Uterus (tissue), 4 donors: ENCODE measurements around the gene CACNA1C. TPM values are rescaled to one million over a fixed set of nuclear protein-coding genes. Genes with fewer than 3 reads are reported as not detected.

Experiments
- DNase-seq, 2 donors: peaks; one replicate each; pipeline ENCODE4 v3.0.0-alpha.2; 2019 to 2020
- H3K27ac ChIP-seq, 2 donors: fragments of 200-600 bp; sonication (generic); 1 replicate in 1 of 2; 2 replicates in 1 of 2; pipeline ENCODE4 v1.5.1; 2016 to 2018
- H3K27me3 ChIP-seq, 2 donors: fragments of 200-600 bp; sonication (generic); one replicate each; pipeline ENCODE4 v1.5.1; 2018 to 2019; ENCODE audit warnings: control low read depth in 1 of 2
- H3K36me3 ChIP-seq, 2 donors: fragments of 200-600 bp; sonication (generic); one replicate each; pipeline ENCODE4 v1.5.1; 2019; ENCODE audit warnings: control low read depth in 1 of 2
- H3K4me1 ChIP-seq, 2 donors: fragments of 200-600 bp; sonication (generic); one replicate each; pipeline ENCODE4 v1.5.1; 2018 to 2019; ENCODE audit warnings: control low read depth in 1 of 2
- H3K4me3 ChIP-seq, 2 donors: fragments of 200-600 bp; sonication (generic); 1 replicate in 1 of 2; 2 replicates in 1 of 2; pipeline ENCODE4 v1.5.1; 2018 to 2019; ENCODE audit warnings: mild to moderate bottlenecking in 1 of 2
- H3K9me3 ChIP-seq, 2 donors: fragments of 200-600 bp; sonication (generic); one replicate each; pipeline ENCODE4 v1.5.1; 2019; ENCODE audit warnings: control low read depth in 1 of 2
- POLR2A ChIP-seq, 2 donors: fragments of 450-650 bp; IDR thresholded peaks; one replicate each; pipeline ENCODE4 v1.6.1; 2016; ENCODE audit warnings: antibody characterized with exemption in 2 of 2, mild to moderate bottlenecking in 1 of 2, moderate library complexity in 1 of 2
- intact Hi-C: fragments of 100-400 bp; cut with DNase I; formaldehyde crosslinking; loops from one replicate; pipeline ENCODE4 v1.15.1; 2023; ENCODE audit warnings: low total_unique reads
- total RNA-seq, 4 donors: library from RNA; depleted of rRNA in 3 of 4; stranded (reverse); fragments of >200 nt in 3 of 4; gene quantifications; one replicate each; pipeline versions ENCODE4 v1.1.0 to v1.2.4, GENCODE V29; 2014 to 2023
- TF ChIP-seq, protein P1 (sequence below), 4 experiments: fragments of 200-600 bp in 2 of 4; fragments of 450-650 bp in 2 of 4; sonication (generic) in 2 of 4; IDR thresholded peaks; one replicate each; pipeline ENCODE4 v1.5.1; 2016 to 2019; ENCODE audit warnings: antibody characterized with exemption in 4 of 4, mild to moderate bottlenecking in 2 of 4, moderate library complexity in 1 of 4
- donor health status: DM: yes; HTN: yes; CAD: no.

The CACNA1C gene
- total RNA-seq, 4 donors from 2014 or later = 15.9 to 121 (median 32.1) TPM

DNA sequence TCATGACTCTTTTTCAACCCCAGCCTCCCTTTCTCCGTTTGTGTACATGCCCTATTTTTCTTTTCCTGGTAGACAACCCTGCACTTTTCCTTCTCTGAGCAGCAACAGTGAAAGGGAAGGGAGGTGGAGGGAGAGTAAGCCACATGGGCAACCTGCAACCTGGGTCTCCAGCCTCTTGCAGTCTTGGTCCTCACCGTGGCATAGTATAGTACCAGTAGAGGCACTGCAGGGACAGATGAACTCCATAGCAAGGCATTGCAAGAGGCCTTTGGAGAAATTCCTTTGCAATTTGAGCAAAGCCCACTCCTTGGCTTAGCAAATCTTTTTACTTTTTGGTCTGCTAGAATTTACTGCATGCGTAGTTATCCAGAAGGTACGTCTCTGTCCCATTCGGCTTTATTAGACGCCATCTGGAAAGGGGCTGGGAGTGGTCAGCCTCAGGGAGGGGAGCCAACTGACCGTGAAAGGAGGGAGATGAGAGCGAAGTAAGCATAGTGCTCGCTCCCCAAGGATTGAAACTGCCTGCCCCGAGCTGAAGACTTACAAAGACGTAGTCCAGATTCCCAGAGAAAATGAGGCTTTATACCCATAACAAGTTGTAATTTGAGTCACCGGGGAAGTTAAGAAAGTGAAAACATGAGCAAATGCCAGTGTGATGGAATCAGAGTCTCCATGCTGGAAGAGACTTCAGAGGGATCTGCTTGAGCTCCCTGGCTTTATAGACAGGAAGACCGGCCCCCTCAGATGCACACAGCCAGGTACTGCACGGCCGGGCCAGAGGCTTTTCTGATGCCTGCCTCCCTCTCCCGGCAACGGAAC lies 332.0 kb downstream of the CACNA1C start:
- H3K36me3 ChIP-seq = no peaks in the 10 kb centered on the region
- no peaks in the 10 kb centered on the region for H3K27me3 ChIP-seq
- TF ChIP-seq, protein P1, sequence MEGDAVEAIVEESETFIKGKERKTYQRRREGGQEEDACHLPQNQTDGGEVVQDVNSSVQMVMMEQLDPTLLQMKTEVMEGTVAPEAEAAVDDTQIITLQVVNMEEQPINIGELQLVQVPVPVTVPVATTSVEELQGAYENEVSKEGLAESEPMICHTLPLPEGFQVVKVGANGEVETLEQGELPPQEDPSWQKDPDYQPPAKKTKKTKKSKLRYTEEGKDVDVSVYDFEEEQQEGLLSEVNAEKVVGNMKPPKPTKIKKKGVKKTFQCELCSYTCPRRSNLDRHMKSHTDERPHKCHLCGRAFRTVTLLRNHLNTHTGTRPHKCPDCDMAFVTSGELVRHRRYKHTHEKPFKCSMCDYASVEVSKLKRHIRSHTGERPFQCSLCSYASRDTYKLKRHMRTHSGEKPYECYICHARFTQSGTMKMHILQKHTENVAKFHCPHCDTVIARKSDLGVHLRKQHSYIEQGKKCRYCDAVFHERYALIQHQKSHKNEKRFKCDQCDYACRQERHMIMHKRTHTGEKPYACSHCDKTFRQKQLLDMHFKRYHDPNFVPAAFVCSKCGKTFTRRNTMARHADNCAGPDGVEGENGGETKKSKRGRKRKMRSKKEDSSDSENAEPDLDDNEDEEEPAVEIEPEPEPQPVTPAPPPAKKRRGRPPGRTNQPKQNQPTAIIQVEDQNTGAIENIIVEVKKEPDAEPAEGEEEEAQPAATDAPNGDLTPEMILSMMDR (IDR thresholded peaks at IDR 0.05) = peak in 2 of 4 experiments; percentile 28 to 34
- TF ChIP-seq POLR2A (IDR thresholded peaks at IDR 0.05) = peak in 1 of 2 donors; percentile 39
- peak overlapping the region in 1 of 2 donors; percentile 14 for H3K4me3 ChIP-seq
- peaks cover 4 to 7% of the 10 kb centered on the region in 2 donors for H3K4me1 ChIP-seq
- peak; percentile 62 to 72 for DNase-seq
- H3K27ac ChIP-seq = peak overlapping the region; percentile 87 to 89
- H3K9me3 ChIP-seq = no peaks in the 10 kb centered on the region
- intact Hi-C loops = no loop called here

DNA sequence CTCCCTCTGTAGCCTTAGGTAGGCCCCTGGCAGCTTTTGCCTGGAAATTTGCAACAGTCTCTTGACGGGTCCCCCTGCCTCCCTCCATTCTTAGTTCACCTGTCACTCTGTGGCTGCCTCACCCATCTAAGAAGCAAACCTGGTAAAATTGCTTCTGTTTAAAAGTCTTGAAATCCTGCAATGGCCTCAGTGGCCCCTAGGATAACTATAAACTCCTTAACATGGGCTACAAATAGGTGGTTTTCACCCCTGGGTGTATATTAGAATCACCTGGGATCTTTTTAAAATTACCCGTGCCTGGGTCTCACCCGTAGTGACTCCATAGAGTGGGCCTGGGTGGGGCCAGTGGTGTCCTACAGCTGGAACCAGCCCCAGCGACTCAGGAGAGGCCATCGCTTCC lies 332.7 kb downstream of the CACNA1C start:
- peak overlapping the region; percentile 87 to 89 for H3K27ac ChIP-seq
- no peaks in the 10 kb centered on the region for H3K9me3 ChIP-seq
- H3K36me3 ChIP-seq = no peaks in the 10 kb centered on the region
- DNase-seq = no peak
- peaks cover 4 to 7% of the 10 kb centered on the region in 2 donors for H3K4me1 ChIP-seq
- no peak for TF ChIP-seq POLR2A (IDR thresholded peaks at IDR 0.05)
- TF ChIP-seq, protein P1 (IDR thresholded peaks at IDR 0.05) = no peak
- no peak overlapping the region for H3K4me3 ChIP-seq
- intact Hi-C loops = no loop called here
- H3K27me3 ChIP-seq = no peaks in the 10 kb centered on the region

DNA sequence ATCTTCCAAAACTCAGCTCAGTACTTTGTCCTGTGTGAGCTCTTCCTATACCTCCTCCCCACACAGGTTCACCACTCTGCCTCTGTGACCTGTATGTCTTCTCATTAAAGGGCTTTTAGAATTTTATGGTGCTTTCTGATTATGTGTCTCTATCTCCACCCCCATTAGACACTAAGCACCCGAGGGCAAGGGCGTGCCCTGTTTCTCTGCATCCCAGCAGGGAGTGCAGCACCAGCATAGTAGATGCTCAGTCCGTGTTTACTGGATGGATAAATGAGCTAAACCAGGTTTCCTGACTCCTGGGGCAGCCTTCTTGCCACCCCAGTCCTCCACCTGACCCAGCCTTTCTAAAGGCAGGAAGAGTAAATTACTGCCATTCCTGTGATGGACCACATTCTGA lies 333.8 kb downstream of the CACNA1C start:
- DNase-seq = no peak
- H3K4me3 ChIP-seq = no peak overlapping the region
- TF ChIP-seq, protein P1 (IDR thresholded peaks at IDR 0.05) = no peak
- no peak for TF ChIP-seq POLR2A (IDR thresholded peaks at IDR 0.05)
- H3K27me3 ChIP-seq = no peaks in the 10 kb centered on the region
- intact Hi-C loops = no loop called here
- H3K36me3 ChIP-seq = no peaks in the 10 kb centered on the region
- H3K4me1 ChIP-seq = peaks cover 4 to 7% of the 10 kb centered on the region in 2 donors
- no peaks in the 10 kb centered on the region for H3K9me3 ChIP-seq
- H3K27ac ChIP-seq = peak overlapping the region; percentile 87 to 89

DNA sequence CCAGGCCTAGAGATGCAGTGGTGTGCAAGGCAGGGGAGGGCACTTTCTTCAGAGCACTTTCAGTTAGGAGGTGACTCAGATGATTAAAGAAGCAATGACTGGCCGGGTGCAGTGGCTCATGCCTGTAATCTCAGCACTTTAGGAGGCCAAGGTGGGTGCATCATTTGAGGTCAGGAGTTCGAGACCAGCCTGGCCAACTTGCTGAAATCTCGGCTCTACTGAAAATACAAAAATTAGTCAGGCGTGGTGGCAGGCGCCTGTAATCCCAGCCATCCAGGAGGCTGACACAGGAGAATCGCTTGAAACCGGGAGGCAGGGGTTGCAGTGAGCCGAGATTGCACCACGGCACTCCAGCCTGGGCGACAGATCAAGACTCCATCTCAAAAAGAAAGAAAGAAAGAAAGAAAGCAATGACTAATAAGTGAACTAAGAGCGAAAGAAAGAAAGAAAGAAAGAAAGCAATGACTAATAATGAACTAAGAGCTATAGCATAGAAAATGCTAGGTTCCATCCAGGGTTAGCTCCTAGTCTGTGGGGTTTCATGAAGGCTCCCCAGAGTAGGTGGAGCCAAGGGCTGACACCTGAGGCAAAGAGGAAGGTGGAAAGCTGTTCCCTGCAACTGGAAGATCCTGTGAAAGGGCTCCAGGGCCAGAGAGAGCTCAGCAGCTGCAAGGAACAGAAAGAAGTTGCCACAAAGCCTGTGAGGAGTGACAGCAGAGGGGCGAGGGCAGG lies 334.5 kb downstream of the CACNA1C start:
- Histone ChIP-seq H3K4me1 (peaks cover 4 to 7% of the 10 kb centered on the region in 2 donors), H3K27ac (peak overlapping the region in 1 of 2 donors; percentile 89)
- DNase-seq = no peak

More for the DNA sequence above, 334.5 kb downstream of the CACNA1C start:
- intact Hi-C loops = no loop called here
- Histone ChIP-seq H3K27me3 (no peaks in the 10 kb centered on the region), H3K36me3 (no peaks in the 10 kb centered on the region), H3K9me3 (no peaks in the 10 kb centered on the region), H3K4me3 (no peak overlapping the region)
- TF ChIP-seq, protein P1 (IDR thresholded peaks at IDR 0.05) = no peak
- TF ChIP-seq POLR2A (IDR thresholded peaks at IDR 0.05) = no peak
